GM20431 (cell line): Measurements from ENCODE around the gene ERC1.
"Not testable (repeated sequence)": the region's sequence is repeated elsewhere in the genome, so short reads cannot be mapped to it uniquely, and the experiment has no call there.

Experiments used
- in situ Hi-C: fragments of 300-500 bp; cut with MseI, MboI; formaldehyde crosslinking; loops from one replicate; pipeline ENCODE4 v1.15.0; 2020; ENCODE audit warnings: low sequenced_read_pairs; ENCODE audit not compliant: unreplicated experiment

The ERC1 gene

GRCh38 chr12:1065629-1066028 is 74.6 kb downstream of the ERC1 start:
- in situ Hi-C loops = no loop called here

- in situ Hi-C loops = no loop called here
Measured at GRCh38 chr12:1069846-1070245, 78.8 kb downstream of the ERC1 start.

GRCh38 chr12:1071182-1071581 is 80.2 kb downstream of the ERC1 start:
- in situ Hi-C loops = no loop called here

- in situ Hi-C loops = no loop called here
Measured at GRCh38 chr12:1073652-1074051, 82.6 kb downstream of the ERC1 start.

- in situ Hi-C loops = no loop called here
Measured at GRCh38 chr12:1077036-1077803, 86.2 kb downstream of the ERC1 start.

DNA sequence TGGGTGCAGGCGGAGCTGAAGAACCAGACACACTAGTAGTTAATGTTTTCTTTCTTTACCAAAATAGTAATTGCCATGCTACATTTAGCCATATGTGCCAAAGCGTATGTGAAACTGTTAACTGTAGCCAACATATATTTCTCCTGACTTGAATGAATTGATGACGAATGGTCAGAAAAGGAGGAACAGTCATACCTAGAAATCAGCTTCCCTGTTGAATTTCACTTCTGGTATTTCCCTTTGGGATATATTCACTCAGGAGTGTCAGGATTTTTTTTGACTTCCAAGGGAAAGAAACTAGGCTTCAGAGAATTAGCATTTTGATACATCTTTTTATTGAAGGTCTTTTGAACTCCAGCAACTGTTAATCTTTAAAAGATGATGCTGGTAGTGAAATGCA is 87.0 kb downstream of the ERC1 start:
- in situ Hi-C loops = no loop called here

DNA sequence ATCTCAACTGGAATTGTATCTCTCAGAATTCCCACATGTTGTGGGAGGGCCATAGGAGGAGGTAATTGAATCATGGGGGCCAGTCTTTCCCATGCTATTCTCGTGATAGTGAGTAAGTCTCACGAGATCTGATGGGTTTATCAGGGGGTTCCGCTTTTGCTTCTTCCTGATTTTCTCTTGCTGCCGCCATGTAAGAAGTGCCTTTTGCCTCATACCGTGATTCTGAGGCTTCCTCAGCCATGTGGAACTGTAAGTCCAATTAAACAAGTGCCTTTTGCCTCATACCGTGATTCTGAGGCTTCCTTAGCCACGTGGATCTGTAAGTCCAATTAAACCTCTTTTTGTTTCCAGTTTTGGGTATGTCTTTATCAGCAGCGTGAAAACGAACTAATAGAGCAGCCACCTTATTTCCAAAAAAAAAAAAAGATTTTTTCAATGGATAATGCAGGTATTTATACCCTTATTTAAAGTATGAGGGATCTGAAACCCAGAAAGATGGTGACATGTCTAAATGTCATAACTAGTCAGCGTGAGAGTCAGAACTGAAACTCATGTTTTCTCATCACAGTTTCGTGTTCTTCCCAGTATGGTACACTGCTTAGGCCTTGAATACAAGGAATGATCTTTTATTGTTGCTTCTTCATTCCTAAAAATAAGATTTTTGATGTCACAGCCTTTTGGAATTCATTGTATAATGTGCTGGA is 89.6 kb downstream of the ERC1 start:
- in situ Hi-C loops = no loop called here

- in situ Hi-C loops = no loop called here
Measured at GRCh38 chr12:1083151-1083888, 92.3 kb downstream of the ERC1 start.

GRCh38 chr12:1083889-1084262 is 92.9 kb downstream of the ERC1 start:
- in situ Hi-C loops = no loop called here

GRCh38 chr12:1091350-1091749 is 100.3 kb downstream of the ERC1 start:
- in situ Hi-C loops = no loop called here

- in situ Hi-C loops = no loop called here
Measured at GRCh38 chr12:1093166-1093751, 102.2 kb downstream of the ERC1 start.

DNA sequence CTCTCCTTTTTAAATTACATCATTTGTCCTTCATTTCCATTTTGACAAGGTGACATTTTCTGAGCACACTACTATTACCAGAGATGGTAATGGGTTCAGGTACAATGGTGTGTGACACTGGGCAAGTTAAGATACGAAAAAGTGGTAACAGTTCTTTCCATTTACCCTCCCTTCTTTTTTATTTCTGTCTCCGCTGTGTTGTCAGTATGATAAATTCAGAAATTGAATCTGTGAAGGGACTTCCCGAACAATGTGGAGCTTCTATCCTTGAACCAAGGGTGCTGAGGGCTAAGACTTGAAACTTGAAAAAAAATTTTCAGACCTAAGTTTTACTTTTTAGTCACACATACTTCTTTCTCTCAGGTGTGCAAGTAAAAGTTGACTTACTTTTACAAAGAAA is 103.7 kb downstream of the ERC1 start:
- in situ Hi-C loops = no loop called here

DNA sequence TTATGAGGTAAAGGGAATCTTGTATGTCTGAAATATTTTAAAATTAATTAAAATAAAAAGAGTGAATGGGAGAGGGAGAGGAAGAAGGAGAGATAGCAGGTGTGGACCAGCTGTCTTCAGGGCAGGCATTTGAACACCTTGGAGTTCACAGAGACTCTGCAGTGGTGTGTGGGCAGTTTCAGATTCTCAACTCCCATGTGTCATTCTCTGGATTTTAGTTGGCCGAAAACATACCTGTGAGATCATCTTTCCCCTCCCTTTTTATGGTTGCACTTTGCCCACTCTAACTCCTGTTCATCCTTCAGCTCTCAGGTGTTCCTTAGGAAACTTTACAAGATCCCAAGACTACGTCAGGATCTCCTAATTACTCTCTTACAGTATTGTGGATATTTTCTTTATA is 108.1 kb downstream of the ERC1 start:
- in situ Hi-C loops = no loop called here

- in situ Hi-C loops = not testable (repeated sequence)
Measured at GRCh38 chr12:1099618-1100017, 108.6 kb downstream of the ERC1 start.

DNA sequence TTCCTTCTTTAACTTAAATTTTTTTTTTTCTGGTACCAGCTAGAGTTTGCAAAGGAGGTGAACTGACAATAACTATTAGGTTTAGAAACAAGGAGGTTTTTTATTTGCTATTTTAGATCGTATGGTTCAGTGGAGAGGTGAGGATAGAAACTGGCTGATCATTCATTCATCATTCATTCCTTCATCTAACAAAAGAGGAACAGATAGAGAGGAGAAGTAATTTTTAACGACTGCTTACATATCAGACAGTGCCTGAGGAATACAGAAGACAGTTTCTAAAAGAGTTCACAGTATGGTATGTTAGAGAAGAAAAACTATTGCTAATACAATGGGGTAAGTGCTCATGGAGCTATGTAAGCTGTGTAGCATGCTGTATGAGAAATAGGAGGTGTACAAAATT is 111.1 kb downstream of the ERC1 start:
- in situ Hi-C loops = no loop called here

- in situ Hi-C loops = no loop called here
Measured at GRCh38 chr12:1102791-1103450, 111.9 kb downstream of the ERC1 start.

GRCh38 chr12:1103632-1104031 is 112.6 kb downstream of the ERC1 start:
- in situ Hi-C loops = no loop called here

- in situ Hi-C loops = no loop called here
Measured at GRCh38 chr12:1104088-1104800, 113.2 kb downstream of the ERC1 start.

GRCh38 chr12:1107669-1108068 is 116.6 kb downstream of the ERC1 start:
- in situ Hi-C loops = no loop called here

DNA sequence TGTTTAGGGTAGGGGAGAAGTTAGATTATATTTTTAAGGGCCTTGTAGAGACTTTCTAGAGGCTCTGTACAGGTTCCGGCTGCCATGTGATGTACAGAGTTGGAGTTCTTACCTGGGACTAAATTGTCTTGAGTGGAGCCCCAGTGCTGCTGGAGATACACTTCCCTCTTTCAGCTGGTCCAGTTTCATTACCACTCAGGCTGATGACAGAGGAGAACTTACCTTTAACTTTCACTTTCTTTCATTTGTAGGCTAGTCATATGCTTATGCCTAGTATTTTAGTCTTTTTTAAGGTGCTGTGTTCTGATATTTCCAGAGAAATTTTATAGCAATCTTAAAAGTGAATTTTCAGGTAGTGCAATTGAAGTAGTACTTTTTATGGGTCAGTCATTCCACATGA is 117.3 kb downstream of the ERC1 start:
- in situ Hi-C loops = no loop called here
